Stimulated activated CD4-positive, alpha-beta T cell treated with anti-CD3 and anti-CD28 coated beads, Interleukin-2, amount 100 ng/mL, for 48 hours (primary cell): Measurements from ENCODE around the gene ZNF580.

ENCODE experiments used
- DNase-seq, 2 donors: peaks; one replicate each; pipeline ENCODE4 v3.0.0-alpha.2; 2020

ZNF580 gene, protein sequence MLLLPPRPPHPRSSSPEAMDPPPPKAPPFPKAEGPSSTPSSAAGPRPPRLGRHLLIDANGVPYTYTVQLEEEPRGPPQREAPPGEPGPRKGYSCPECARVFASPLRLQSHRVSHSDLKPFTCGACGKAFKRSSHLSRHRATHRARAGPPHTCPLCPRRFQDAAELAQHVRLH

DNA sequence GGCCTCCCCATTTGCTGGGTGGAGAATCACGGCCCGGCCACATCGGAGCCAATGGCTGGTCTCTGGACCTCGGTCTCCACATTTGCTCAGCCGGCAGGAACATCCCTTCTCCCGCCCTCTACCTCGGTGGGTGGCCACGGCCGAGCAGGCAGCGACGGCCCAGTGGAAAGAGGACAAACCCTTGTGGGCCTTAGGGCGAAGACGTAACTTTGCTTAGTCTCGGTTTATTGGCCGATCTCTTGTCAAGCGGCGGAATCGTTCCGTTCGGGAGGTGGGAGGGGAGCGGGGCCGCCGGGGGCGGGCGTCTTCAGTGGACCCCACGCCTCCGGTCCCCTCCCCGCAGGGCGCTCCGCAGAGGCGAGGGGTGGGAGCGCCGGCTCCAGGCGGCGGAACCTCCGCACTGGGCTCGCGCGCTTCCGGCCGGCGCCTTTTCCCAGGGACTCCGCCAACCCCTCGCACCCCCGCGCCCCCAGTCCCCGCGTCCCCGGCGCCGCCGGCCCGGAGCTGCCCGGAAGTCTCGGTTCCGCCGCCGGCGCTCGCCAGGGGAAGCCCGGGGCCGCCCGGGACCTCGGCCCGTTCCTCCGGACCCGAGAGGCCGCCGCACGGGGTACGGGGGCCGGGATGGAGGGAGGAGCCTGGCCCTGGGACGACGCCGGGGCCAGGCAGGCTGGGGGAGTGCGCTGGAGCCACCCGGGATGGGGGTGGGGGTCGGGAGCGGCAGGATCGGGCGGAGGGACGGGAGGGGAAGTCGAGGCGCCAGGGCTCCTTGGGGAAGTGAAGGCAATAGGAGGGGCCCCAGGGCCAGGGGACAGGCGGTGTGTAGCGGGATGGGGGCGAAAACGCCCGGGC, at the start of gene ZNF580:
Gene ZNF580 (plus strand): TSS at position 426 of the 849 bp plus-strand sequence. CDS start 1,507 bp downstream, outside the sequence.
- peak; percentile 55 to 71 for DNase-seq

DNA sequence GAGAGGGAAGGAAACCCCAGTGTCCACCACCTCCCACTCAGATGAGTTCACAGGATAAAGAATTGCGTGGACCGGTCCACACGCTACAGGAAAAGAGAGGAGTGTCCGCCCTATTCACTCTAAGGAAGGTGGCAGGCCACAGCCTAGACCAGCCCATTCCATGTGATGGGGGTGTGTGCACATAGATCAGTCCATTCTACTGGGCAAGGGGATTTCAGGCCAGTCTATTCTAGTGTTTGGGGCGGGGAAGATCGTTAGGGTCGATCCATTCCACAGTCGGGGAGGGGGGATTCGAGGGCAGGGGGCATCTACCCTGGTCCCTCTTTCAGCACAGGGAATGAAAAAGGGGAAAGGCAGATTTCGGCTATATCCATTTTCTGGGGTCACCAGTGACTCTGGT, 49.2 kb upstream of the ZNF580 start:
- DNase-seq: no peak

DNA sequence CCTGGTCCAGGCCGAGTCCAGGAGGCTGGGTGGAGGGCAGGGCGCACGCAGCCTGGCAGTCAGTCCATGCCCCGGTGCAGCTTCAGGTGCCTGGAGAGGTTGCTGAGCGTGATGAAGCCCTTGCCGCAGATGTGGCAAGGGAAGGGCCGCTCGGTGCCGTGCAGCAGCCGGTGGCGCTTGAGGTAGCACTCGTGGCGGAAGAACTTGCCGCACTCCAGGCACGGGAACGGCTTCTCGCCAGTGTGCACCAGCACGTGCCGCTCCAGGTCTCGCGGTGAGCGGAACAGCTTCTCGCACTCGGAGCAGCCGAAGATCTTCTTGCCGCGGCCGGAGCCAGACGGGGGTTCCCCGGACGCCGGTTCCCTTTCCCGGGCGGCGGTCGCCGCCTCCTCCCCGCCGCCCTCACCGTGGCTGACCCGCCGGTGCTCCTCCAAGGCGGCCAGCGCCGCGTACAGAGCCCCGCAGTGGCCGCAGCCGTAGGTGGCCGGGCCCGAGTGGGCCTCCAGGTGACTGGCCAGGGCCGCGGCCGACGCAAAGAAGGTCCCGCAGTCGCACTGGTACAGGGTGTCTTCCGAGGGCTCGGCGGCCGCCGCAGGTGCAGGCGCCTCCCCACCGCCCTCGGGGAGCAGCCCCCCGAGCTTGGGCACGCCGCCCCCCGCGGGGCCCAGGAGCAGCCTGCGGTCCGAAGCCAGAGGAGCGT, 48.3 kb upstream of the ZNF580 start:
- DNase-seq: no peak

DNA sequence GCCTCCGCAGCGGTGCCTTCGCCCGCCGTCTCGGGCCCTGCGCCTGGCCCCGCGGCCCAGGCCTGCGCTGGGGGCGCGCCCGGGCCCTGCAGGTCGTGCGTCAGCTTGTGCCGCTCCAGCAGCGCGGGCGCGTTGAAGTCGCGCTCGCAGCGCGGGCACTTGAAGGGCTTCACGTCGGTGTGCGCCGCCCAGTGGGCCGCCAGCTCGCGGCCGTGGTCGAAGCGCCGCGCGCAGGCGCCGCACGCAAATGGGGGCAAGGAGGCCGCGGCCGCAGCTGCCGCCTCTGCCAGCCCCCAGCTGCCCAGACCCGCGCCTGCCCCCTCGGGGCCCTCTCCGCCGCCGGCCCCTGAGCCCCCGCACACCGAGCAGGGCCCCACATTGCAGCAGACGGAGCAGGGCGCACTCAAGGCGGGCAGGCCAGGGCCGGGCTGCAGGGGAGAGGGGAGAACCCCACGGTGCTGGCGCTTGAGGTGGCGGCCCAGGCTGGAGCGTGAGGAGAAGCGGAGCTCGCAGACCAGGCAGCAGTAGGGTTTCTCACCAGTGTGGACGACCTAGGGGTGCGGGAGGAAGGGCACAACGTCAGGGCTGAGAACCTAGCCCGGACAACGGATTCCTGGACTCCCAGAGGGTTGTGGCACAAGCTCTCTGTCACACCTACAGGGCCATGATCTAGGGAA, 47.6 kb upstream of the ZNF580 start:
- no peak for DNase-seq

DNA sequence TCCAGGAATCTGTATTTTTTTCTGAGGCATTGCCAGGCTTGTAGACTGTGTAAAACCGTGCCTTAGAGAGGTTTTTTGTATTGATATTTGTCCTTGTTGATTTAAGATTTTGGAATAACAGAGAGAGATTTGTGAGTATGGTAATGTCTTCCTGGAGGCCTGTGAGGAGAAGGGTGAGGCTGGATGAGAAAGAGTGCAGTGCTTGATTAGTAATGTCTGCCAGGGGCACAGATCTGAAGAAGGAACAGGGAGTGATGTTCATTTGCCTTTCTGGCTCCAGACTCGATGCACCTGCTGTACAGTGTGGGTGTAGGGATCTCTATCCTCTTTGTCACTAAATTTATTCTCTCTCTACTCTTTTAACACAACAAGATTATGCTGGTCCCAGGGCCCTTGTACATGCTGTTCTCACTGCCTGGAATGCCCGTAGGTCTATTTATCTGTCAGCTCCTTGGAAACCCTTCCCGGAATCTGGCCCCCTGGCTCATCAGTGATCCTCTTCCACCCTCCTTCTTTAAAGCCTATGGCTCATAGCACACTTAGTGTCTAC, 45.7 kb upstream of the ZNF580 start:
- DNase-seq: no peak

DNA sequence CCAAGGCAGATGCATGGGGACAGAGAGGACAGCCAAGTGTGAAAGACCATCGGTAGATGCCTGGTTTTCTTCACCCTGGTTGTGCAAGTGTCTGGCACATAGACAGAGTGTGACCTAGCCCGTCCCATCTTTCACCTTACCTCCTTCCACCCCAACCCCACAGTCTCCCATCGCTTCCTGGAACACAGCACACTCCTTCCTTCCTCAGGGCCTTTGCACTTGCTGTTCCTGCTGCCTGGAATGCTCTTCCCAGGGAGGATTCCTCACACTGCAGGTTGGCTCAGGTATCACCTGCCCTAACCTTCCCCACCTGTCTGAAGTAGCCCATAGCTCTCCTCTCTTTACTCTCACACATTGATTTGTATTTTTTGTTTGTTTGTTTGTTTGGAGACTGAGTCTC, 44.5 kb upstream of the ZNF580 start:
- no peak for DNase-seq

DNA sequence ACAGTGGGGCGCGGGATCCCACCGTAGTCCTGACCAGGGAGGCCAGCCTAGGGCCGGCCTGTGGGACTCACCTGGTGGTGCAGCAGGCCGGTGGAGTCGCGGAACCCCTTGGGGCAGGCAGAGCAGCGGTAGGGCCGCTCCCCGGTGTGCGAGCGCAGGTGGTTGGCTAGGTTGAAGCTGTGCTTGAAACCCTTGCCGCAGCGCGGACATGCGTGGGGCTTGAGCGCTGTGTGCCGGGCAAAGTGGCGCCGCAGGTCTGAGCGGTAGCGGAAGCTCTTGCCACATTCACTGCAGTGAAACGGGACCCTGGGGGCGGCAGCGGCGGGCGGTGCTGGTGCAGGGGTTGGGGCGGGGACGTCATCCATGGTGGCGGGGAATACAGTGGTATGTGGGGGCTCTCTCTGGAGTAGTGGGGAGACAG, 43.3 kb upstream of the ZNF580 start:
- DNase-seq: no peak

DNA sequence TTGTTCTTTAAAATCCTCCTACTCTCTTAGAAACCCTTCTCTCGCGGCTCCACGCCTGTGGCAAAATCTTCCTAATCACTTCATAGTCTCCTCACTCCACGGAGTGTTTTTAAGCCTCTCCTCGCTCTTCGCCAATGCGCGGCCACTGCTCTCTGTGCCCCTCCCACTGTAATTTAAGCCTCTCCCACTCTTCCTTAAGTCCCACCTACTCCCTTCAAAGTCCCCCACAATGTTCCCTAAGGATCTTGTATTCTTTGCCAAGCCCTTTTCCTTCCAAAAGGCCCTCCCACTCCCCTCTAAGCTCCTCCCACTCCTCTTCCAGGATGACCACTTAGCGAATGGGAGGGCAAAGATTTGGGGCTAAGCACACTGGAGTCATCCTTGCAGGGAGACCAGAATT, 42.8 kb upstream of the ZNF580 start:
- no peak for DNase-seq

DNA sequence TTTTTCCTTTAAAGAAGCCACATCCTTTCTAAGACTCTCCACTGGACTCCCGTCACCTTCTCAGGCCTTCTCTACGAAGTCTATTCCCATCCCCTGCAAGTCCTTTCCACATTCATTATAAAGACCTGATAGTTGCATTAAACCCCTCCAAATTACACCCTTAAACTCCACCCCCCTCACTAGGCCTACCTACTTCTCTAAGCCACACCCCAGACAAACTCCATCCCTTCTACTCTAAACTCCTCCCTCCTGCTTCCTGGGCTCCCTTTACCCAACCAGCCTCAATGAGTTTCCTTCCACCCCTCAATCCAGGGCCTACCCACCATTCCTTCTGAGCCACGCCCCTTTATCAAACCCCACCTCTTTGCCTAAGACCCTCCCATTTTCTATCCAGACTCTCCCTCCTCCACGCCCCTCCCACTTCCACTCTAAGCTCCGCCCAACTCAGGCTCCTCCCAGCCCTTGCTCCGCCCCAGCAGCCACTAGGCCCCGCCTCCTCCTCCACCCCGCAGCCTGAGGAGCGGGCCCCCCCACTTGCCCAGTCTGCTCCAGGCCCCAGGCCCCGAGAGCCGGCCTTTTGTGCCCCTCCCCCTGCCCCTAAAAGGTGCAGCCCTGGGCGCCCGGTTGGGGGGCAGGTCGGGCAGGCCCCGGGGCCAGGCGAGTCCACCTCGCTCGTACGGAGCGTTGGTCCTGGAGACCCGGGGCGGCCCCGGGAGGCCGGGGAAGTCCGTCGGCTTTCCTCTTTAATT, 41.9 kb upstream of the ZNF580 start:
- peak; percentile 93 to 94 for DNase-seq

DNA sequence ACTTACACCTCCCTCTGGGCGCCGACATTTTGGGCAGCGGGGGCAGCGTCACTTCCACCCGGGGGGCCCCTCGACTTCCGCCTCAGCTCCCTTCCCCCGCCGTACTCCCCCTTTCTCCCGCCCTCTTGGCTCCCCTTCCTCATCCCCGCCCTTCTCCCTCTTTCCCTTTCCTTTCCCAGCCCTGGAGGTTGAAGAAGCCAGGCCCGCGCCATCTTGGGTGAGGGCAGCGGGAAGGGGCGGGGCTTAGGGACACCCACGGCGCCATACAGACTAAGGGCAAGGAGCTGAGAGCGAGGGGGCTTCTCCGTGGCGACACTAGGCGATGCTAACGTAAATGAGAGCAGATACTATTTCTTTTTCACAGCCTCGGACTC, 41.3 kb upstream of the ZNF580 start, which contains the start of gene FIZ1:
Gene FIZ1 (minus strand): TSS at position 50 of the 374 bp plus-strand sequence. CDS start 1,652 bp downstream, outside the sequence.
- DNase-seq: peak; percentile 94 to 96

DNA sequence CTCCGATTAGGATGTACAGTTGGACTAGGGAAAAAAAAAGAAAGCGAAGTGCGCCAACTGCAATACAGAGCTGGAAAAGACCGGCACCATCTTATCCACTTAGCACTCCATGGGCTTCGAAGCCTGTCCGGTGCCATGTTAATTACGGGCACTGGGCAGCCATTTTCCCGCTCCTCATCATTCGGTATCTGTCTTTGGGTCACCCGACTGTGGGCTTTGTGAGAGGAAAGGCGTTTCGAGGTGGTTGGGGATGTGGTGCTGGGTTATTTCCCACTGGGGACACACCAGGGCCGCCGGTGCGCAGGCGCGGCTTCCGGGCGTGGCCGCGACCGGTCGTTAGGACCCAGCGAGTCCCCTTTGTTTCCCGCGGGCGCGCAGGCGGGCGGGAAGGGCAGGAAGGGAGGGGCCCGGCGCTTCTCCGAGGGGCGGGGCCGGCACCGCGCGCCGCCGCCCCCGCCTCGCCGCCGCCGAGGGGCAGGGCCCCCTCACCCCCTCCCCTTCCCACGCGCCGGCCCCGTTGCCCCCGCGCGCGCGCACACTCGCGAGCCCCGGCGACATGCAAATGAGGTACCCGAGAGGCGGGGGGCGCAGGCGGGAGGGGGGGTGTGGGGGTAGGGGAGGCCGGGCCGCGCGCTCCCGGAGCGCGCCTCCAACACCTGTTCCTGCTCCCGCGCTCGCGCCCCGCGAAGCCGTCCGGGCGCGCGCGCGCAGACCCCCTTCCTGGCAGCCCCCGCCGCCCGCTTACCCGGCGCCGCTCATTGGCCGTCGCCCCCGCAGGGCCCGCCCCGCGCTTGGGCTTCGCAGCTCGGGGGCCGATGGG, 40.8 kb upstream of the ZNF580 start, which contains the start of gene ZNF524:
Gene ZNF524 (plus strand): TSS at position 447 of the 820 bp plus-strand sequence. CDS start 1,825 bp downstream, outside the sequence.
- peak; percentile 71 to 73 for DNase-seq

DNA sequence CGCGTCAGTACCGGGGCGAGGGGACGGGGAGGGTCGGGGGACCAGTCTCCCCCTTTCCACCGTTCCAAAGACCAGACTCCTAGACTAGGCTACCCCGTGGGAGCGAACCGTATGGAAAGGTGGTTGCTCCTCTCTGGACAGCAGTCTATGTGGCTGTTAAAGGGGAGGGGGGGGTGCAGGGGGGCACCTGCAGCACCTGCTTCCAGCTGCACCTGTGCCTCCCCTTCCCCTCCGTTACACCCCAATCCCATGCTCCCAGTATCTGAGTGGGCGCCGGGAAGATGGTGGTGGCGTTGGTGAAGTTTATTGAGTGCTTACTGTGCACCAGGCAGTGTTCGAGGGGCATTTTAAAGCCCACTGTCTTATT, 40.2 kb upstream of the ZNF580 start:
- DNase-seq: no peak

DNA sequence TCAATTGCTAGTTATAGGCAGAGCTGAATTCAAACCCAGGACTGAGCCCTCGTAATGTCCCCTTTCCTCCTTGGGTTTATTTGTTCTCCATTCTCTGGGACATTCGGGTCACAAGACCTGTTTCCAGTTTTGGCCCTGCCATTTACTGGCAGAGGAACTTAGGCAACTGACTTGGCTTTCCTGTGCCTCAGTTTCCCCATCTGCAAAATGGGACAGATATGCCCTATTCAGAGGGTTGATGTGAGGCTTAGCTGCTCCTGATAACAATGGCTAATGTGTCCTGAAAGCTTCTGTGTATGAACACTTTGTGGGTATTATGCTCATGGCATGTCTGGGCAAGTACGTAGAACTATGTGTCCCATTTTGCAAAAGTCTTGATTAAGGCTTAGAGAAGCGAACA, 39.7 kb upstream of the ZNF580 start:
- no peak for DNase-seq

DNA sequence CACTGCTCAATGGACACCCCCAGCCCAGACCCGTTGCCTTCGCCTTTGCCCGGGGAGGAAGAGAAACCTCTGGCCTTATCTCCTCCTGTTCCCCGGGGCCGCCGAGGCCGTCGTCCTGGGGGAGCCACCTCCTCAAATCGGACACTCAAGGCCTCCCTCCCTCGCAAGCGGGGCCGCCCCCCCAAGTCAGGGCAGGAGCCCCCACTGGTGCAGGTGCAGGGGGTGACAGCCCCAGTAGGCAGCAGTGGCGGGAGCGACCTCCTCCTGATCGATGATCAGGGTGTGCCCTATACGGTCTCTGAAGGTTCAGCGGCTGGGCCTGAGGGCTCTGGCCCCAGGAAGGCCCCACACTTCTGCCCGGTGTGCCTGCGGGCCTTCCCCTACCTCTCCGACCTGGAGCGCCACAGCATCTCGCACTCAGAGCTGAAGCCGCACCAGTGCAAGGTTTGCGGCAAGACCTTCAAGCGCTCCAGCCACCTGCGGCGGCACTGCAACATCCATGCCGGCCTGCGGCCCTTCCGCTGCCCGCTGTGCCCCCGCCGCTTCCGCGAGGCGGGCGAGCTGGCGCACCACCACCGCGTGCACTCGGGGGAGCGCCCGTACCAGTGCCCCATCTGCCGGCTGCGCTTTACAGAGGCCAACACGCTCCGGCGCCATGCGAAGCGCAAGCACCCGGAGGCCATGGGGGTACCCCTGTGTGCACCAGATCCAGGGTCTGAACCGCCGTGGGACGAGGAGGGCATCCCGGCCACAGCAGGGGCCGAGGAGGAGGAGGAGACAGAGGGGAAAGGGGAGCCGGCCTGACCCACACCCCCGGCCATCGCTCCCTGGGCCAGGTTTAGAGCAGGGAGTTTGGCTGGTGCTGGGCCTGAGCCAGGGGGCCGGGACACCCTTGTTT, 38.4 kb upstream of the ZNF580 start:
- no peak for DNase-seq

DNA sequence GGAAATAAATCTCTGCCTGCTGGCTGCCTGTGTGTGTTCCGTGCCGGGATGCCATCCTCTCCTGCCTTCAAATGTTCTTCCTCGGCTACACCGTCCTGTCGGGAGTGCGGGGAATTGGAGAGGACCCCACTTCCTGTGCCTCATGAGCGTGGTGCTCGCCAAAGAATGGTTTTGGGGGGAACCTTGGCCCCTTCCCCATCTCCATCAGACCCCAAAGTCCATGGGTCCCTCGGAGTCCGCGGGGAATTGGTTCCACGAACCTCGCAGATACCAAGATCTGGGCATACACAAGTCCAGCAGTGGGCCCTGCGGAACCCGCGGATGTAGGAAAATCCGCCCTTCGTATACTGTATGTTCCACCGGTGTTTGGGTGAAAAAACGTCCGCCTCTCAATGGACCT, 37.7 kb upstream of the ZNF580 start:
- no peak for DNase-seq

DNA sequence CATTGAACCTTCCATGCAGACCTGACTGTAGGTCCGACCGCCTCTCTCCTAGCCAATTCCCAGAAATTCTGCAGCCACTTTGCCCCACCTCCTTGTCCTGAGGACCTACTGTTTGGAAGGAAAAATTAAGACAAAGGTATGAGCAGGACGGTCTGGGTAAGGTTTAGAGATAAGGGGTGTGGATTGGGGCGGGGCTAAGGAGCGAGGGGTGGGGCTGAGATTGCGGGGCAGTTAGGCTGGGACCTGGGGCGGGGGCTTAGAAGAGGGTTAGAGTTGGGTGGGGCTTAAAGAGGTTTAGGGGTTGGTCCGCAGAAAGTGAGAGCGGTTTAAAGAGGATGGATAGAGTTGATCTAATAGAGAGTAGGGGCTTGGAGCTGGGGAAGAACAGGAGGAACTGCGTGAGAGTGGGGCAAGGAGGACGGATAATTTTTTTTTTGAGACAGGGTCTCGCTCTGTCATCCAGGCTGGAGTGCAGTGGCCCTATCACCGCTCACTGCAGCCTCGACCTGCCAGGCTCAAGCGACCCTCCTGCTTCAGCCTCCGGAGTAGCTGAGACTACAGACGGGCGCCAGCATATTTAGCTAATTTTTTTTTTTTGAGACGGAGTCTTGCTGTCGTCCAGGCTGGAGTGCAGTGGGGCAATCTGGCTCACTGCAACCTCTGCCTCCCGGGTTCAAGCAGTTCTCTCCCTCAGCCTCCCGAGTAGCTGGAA, 37.1 kb upstream of the ZNF580 start:
- no peak for DNase-seq

DNA sequence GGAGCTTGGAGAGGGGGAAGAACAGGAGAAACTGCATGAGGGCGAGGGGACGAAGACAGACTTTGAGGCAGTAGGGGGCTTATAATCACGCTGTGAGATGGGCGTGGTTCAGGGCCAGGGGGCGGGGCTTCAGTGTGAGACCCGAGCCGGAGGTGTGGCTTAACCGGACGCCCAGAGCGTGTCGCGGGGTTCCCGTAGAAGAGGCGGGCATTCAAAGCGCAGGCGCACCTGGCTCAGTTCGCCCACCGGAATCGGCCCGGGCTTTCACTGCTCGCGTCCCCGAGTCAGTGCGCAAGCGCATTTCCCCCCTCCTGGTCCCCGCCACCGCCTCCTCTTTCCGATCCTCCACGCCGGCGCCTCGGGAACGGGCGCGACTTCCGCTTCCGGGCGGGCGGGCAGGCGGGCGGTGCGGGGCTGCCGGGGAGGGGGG, 35.6 kb upstream of the ZNF580 start:
- DNase-seq: peak; percentile 98 to 99

DNA sequence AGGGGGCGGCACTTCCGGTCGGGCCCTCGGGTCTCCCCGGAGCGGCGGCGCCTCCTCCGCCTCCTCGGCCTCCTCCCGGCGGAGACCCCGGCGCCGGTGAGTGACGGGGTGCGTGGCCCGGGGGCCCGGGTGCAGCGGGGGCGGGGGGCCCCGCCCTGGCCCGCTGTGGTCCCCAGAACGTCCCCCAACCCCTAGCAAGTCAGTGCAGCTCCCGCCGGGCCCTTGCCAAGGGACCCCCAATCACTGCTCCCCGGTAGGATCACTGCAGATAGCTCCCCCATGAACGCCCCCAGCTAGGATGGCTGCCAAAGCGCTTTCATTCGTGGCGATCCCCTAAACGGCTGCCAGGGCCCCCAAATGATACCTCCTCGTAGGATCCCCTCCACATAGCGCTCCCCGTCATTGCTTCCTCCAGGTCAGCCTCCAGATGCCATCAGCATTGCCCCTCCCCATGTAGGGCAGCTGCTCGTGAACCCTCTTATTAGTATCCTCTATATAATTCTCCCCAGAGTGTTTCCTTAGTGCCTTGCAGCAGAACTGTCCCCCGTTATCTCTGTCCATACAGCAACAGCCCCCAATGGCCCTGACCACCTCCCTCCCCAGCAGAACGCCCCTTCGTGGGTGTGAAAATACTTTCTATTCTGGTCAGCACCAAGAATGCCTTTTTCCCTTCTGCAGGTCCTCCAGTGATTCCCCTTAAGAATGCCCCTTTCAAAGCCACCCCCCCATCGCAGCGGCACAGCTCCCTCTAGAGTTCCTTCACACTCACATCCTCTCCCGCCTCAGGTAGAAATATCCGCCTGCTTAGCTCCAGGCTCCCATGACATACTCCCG, 34.9 kb upstream of the ZNF580 start, which contains the start of gene ZNF865:
Gene ZNF865 (plus strand): TSS at position 11 of the 834 bp plus-strand sequence. CDS start 7,972 bp downstream, outside the sequence.
- peak; percentile 58 for DNase-seq
